ENCODE results near the gene FTSJ1. TPM values are rescaled to one million over a fixed set of nuclear protein-coding genes. Genes with fewer than 3 reads are reported as not detected.
A peak's percentile ranks its signal among the peaks of the same experiment; 100 is the strongest.

FTSJ1 gene
- total and polyA plus RNA-seq, 2 donors from 2014 or later = 30.6 to 33.9 TPM

DNA sequence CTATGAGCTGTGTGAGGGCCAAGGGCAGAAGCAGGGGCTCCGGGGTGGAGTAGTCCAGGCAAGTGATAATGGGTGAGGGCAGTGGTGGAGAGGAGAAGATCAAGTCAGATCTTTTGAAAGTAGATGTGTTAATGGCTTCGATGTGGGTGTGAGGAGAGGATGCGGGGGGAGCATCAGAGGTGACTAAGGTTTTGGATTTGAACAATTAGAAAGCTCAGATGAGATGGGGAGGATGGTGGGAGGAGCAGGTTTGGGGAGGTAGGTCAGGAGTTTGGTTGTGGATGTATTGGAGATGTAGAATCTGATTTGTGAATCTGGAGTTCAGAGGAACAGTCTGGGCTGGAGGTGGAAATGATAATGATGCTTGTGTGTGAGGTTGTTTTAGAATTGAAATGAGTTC lies 4.6 kb downstream of the FTSJ1 start:
- H3K4me3 ChIP-seq (ENCODE audit: low read length in 3 of 3) = no peak overlapping the region

DNA sequence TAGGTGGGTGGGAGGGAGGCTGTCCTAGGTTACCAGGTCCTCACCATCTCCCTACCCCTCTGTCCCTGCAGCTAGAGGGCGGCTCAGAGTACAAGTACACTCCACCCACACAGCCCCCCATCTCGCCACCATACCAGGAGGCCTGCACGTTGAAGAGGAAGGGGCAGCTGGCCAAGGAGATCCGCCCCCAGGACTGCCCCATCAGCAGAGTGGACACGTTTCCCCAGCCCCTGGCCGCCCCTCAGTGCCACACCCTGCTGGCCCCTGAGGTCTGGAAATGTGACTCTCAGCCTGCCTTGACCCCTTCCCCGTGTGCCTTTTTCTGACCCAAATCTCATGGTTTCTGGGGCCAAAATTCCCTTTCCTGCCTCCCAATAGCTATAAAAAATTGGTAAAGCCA lies 6.5 kb downstream of the FTSJ1 start:
- TF ChIP-seq, protein P1, sequence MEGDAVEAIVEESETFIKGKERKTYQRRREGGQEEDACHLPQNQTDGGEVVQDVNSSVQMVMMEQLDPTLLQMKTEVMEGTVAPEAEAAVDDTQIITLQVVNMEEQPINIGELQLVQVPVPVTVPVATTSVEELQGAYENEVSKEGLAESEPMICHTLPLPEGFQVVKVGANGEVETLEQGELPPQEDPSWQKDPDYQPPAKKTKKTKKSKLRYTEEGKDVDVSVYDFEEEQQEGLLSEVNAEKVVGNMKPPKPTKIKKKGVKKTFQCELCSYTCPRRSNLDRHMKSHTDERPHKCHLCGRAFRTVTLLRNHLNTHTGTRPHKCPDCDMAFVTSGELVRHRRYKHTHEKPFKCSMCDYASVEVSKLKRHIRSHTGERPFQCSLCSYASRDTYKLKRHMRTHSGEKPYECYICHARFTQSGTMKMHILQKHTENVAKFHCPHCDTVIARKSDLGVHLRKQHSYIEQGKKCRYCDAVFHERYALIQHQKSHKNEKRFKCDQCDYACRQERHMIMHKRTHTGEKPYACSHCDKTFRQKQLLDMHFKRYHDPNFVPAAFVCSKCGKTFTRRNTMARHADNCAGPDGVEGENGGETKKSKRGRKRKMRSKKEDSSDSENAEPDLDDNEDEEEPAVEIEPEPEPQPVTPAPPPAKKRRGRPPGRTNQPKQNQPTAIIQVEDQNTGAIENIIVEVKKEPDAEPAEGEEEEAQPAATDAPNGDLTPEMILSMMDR (IDR thresholded peaks at IDR 0.05; ENCODE audit: borderline replicate concordance, extremely low read depth, insufficient read depth) = no peak
- H3K9me3 ChIP-seq (ENCODE audit: control insufficient read depth in 2 of 3, insufficient read depth in 1 of 3, low read length in 3 of 3) = no peaks in the 10 kb centered on the region
- no peaks in the 10 kb centered on the region for H3K27me3 ChIP-seq (ENCODE audit: control insufficient read depth, insufficient read depth, low read length)
- no peak for FAIRE-seq
- peak in 1 of 5 donors; percentile 48 for DNase-seq
- H3K4me1 ChIP-seq (ENCODE audit: control insufficient read depth in 2 of 3, insufficient read depth in 2 of 3, low read depth in 1 of 3, low read length in 3 of 3) = no peaks in the 10 kb centered on the region
- H3K4me3 ChIP-seq (ENCODE audit: low read length in 3 of 3) = no peak overlapping the region
- intact Hi-C loops (cut with DNase I) = no loop called here
- H3K9ac ChIP-seq (ENCODE audit: low read length in 3 of 3) = no peak overlapping the region
- no peak overlapping the region for H3K27ac ChIP-seq (ENCODE audit: low read depth in 2 of 2, low read length in 2 of 2)
- no peaks in the 10 kb centered on the region for H3K36me3 ChIP-seq (ENCODE audit: control insufficient read depth in 2 of 3, insufficient read depth in 3 of 3, low read length in 3 of 3)

More for the DNA sequence above, 4.6 kb downstream of the FTSJ1 start:
- DNase-seq (no peak), FAIRE-seq (no peak)
- TF ChIP-seq, protein P1 (IDR thresholded peaks at IDR 0.05; ENCODE audit: borderline replicate concordance, extremely low read depth, insufficient read depth) = no peak
- Histone ChIP-seq H3K27ac (ENCODE audit: low read depth in 2 of 2, low read length in 2 of 2) (no peak overlapping the region), H3K9ac (ENCODE audit: low read length in 3 of 3) (no peak overlapping the region), H3K9me3 (ENCODE audit: control insufficient read depth in 2 of 3, insufficient read depth in 1 of 3, low read length in 3 of 3) (no peaks in the 10 kb centered on the region), H3K36me3 (ENCODE audit: control insufficient read depth in 2 of 3, insufficient read depth in 3 of 3, low read length in 3 of 3) (no peaks in the 10 kb centered on the region), H3K4me1 (ENCODE audit: control insufficient read depth in 2 of 3, insufficient read depth in 2 of 3, low read depth in 1 of 3, low read length in 3 of 3) (no peaks in the 10 kb centered on the region), H3K27me3 (ENCODE audit: control insufficient read depth, insufficient read depth, low read length) (no peaks in the 10 kb centered on the region)
- intact Hi-C loops (cut with DNase I) = no loop called here

DNA sequence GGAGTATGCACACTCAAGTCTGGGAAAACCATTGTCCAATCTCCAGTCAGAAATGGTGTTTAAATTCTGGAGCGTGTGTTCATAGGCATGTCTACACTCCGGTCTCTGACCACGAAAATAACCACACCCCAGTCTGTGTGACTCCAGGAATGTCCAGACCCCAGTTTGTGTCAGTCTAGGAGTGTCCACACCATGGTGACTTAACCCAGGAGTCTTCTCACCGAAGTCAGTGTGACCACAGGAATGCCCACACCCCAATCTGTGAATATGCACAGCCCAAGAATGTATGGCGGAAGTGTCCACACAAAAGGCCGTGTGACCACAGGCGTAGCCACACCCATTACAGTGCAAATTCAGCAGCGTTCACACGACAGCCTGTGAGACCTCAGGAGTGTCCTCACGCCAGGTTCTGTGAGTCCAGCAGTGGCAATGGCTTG lies 11.4 kb downstream of the FTSJ1 start:
- intact Hi-C loops (cut with DNase I) = no loop called here
- no peak for FAIRE-seq

More for the DNA sequence above, 11.4 kb downstream of the FTSJ1 start:
- Histone ChIP-seq H3K9me3 (ENCODE audit: control insufficient read depth in 2 of 3, insufficient read depth in 1 of 3, low read length in 3 of 3) (no peaks in the 10 kb centered on the region), H3K36me3 (ENCODE audit: control insufficient read depth in 2 of 3, insufficient read depth in 3 of 3, low read length in 3 of 3) (no peaks in the 10 kb centered on the region), H3K4me1 (ENCODE audit: control insufficient read depth in 2 of 3, insufficient read depth in 2 of 3, low read depth in 1 of 3, low read length in 3 of 3) (no peaks in the 10 kb centered on the region), H3K4me3 (ENCODE audit: low read length in 3 of 3) (no peak overlapping the region), H3K27ac (ENCODE audit: low read depth in 2 of 2, low read length in 2 of 2) (no peak overlapping the region), H3K9ac (ENCODE audit: low read length in 3 of 3) (no peak overlapping the region), H3K27me3 (ENCODE audit: control insufficient read depth, insufficient read depth, low read length) (no peaks in the 10 kb centered on the region)
- peak in 1 of 5 donors; percentile 17 for DNase-seq
- TF ChIP-seq, protein P1 (IDR thresholded peaks at IDR 0.05; ENCODE audit: borderline replicate concordance, extremely low read depth, insufficient read depth) = no peak
